Upper lobe of left lung (tissue), 6 donors: ENCODE results near the gene CALML6. TPM values are rescaled to one million over a fixed set of nuclear protein-coding genes. Genes with fewer than 3 reads are reported as not detected.

Experiments
- ATAC-seq, 2 donors: fragments of 200-7000 bp; cut with Tn5 transposase; one replicate each; pipeline ENCODE4 v1.9.1; 2022; ENCODE audit warnings: mild to moderate bottlenecking in 2 of 2, moderate library complexity in 2 of 2; ENCODE audit not compliant: low FRiP score in 2 of 2
- DNase-seq, 2 donors: peaks; one replicate each; pipeline ENCODE4 v3.0.0-alpha.2; 2019 to 2020
- H3K27ac ChIP-seq, 4 donors: fragments of 200-600 bp; sonication (generic); one replicate each; pipeline ENCODE4 v1.5.1; 2016 to 2019
- H3K27me3 ChIP-seq, 4 donors: fragments of 200-600 bp; sonication (generic); one replicate each; pipeline ENCODE4 v1.5.1; 2017 to 2019
- H3K36me3 ChIP-seq, 4 donors: fragments of 200-600 bp; sonication (generic); one replicate each; pipeline ENCODE4 v1.5.1; 2016 to 2019
- H3K4me1 ChIP-seq, 4 donors: fragments of 200-600 bp; sonication (generic); one replicate each; pipeline ENCODE4 v1.5.1; 2018 to 2019
- H3K4me3 ChIP-seq, 4 donors: fragments of 200-600 bp; sonication (generic); one replicate each; pipeline ENCODE4 v1.5.1; 2017 to 2019; ENCODE audit warnings: mild to moderate bottlenecking in 2 of 4, moderate library complexity in 1 of 4
- H3K9me3 ChIP-seq, 4 donors: fragments of 200-600 bp; sonication (generic); one replicate each; pipeline ENCODE4 v1.5.1; 2018 to 2019
- EP300 ChIP-seq, 4 donors: sonication (generic); formaldehyde crosslinking; IDR thresholded peaks; one replicate each; pipeline ENCODE4 v1.5.1; 2017; ENCODE audit warnings: antibody characterized with exemption in 4 of 4, control low read depth in 2 of 4
- POLR2A ChIP-seq, 4 donors: fragments of 450-650 bp; IDR thresholded peaks; one replicate each; pipeline ENCODE4 v1.5.1; 2016 to 2017; ENCODE audit warnings: antibody characterized with exemption in 4 of 4, mild to moderate bottlenecking in 2 of 4
- POLR2AphosphoS5 ChIP-seq, 2 donors: sonication (generic); formaldehyde crosslinking; IDR thresholded peaks; one replicate each; pipeline ENCODE4 v1.5.1; 2017; ENCODE audit warnings: antibody characterized with exemption in 2 of 2
- WGBS, 2 donors: methylation state at CpG; one replicate each; pipeline ENCODE4 v1.1.5; 2017 to 2018; 5-methylcytosine and 5-hydroxymethylcytosine counted together
- total RNA-seq, 6 donors: library from RNA; depleted of rRNA in 4 of 6; stranded (reverse); fragments of >200 nt in 4 of 6; gene quantifications; one replicate each; pipeline versions ENCODE4 v1.1.0 to v1.2.1, GENCODE V29; 2016 to 2021
- TF ChIP-seq, protein P1 (sequence below), 6 experiments: fragments of 450-650 bp in 4 of 6; fragments of 200-600 bp in 2 of 6; sonication (generic) in 2 of 6; IDR thresholded peaks; one replicate each; pipeline ENCODE4 v1.5.1; 2016 to 2019; ENCODE audit warnings: antibody characterized with exemption in 6 of 6
- donor health status: DM: no; HTN: no; CAD: no; lungs with moderate emphysema.
- donor health status: DM: no; HTN: yes; CAD: no; lungs with severe emphysema.

CALML6 gene
- total RNA-seq, 6 donors from 2014 or later = 0.37 to 0.57 (median 0.39) TPM; not detected in 3

DNA sequence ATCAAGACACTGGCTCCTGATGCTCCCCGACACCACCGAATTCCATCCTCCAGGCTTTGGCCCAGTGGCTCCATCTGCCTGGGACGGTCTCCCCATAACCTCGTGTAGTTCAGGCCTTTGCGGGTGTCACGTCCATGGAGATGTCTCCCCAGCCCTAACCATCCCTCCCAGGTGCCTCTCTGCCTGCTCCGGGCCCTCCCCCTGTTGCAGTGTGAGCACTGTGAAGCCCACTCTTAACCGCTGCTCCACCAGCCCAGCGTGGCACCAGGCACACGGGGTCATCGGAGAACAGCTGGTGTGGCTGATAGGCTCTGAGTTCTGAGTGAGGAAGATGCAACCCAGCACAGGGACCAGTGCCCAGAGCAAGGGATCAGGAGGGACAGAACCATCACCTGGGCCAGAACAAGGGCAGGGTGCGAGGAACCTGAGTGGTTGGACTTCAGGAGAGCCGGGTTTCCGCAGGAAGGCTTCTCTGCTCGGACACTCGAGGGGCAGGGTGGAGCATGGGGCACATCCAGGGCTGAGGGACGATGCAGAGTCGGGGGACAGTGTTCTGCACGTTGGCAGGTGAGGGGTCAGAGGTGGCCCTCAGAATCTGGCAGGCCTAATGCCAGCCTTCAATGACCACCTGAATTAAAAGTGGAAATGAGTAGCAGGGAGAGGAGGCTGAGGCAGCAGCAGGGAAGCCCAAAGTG is 21.6 kb upstream of the CALML6 start:
- Histone ChIP-seq H3K4me3 (no peak overlapping the region), H3K36me3 (no peaks in the 10 kb centered on the region), H3K4me1 (peaks cover 22 to 45% (median 33%) of the 10 kb centered on the region in 4 donors), H3K27me3 (no peaks in the 10 kb centered on the region), H3K9me3 (no peaks in the 10 kb centered on the region), H3K27ac (no peak overlapping the region)
- no peak for ATAC-seq
- TF ChIP-seq POLR2A (IDR thresholded peaks at IDR 0.05) = no peak
- TF ChIP-seq POLR2AphosphoS5 (IDR thresholded peaks at IDR 0.05) = no peak
- TF ChIP-seq, protein P1, sequence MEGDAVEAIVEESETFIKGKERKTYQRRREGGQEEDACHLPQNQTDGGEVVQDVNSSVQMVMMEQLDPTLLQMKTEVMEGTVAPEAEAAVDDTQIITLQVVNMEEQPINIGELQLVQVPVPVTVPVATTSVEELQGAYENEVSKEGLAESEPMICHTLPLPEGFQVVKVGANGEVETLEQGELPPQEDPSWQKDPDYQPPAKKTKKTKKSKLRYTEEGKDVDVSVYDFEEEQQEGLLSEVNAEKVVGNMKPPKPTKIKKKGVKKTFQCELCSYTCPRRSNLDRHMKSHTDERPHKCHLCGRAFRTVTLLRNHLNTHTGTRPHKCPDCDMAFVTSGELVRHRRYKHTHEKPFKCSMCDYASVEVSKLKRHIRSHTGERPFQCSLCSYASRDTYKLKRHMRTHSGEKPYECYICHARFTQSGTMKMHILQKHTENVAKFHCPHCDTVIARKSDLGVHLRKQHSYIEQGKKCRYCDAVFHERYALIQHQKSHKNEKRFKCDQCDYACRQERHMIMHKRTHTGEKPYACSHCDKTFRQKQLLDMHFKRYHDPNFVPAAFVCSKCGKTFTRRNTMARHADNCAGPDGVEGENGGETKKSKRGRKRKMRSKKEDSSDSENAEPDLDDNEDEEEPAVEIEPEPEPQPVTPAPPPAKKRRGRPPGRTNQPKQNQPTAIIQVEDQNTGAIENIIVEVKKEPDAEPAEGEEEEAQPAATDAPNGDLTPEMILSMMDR (IDR thresholded peaks at IDR 0.05) = no peak
- TF ChIP-seq EP300 (IDR thresholded peaks at IDR 0.05) = no peak
- 91 to 92% methylated on average over 19 of the region's 19 CpGs for WGBS, 2 donors
- DNase-seq = peak in 1 of 2 donors; percentile 46

DNA sequence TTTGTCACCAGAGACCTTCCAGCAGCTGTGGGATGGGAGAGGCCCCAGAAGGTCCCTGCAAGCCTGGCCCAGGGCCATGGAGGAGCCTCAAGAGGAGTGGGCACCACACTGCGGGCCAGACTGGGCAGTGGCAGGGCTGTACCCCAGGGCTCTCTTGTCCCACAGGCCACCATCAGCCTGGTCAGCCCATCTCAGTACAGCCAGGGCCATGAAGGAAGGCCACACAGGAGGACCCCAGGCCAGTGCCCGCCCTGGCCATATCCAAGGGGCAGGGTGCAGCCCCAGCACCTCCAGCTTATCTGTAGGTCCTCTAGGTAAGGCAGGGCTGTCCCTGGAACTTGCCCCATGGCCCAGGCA is 21.1 kb upstream of the CALML6 start:
- peaks cover 16 to 40% (median 27%) of the 10 kb centered on the region in 4 donors for H3K4me1 ChIP-seq
- no peak overlapping the region for H3K4me3 ChIP-seq
- ATAC-seq (no peak), DNase-seq (peak in 1 of 2 donors; percentile 60)
- no peak for TF ChIP-seq EP300 (IDR thresholded peaks at IDR 0.05)
- no peak for TF ChIP-seq POLR2AphosphoS5 (IDR thresholded peaks at IDR 0.05)
- TF ChIP-seq, protein P1 (IDR thresholded peaks at IDR 0.05) = no peak
- no peak for TF ChIP-seq POLR2A (IDR thresholded peaks at IDR 0.05)
- 71 to 80% methylated on average over 1 of the region's 2 CpGs for WGBS, 2 donors
- no peak overlapping the region for H3K27ac ChIP-seq
- no peaks in the 10 kb centered on the region for H3K36me3 ChIP-seq
- H3K9me3 ChIP-seq = no peaks in the 10 kb centered on the region
- H3K27me3 ChIP-seq = no peaks in the 10 kb centered on the region

DNA sequence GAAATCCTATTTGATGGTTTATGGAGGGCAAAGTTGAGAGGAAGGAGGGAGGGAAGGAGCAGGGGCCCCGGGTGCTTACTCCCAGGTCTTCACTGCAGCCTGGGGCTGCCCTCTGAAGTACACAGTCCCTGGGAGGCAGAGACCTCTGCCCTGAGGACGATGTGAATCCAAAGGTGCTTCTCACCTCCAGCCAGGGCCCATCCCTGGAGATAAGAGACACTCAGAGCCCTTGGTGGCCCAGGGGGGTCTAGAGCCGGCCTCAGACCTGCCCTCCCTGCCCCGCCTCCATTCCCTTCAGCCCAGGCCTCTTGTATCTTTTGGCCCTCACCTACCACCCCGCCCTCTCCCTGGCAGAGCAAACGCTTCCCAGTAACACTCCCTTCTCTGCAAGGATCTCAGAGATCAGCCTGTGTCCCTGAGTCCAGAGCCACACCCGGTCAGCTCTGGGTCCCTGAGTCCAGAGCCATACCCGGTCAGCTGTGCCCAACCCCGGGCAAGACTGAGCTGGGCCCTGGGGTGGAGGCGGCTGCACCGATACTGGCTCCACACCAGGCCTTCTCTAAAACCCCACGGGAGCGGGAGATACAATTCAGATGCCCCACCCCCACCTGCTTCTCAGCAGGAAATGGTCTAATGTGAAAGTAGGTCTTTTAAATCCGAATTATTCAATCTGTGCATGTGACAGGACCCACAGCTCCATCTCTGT is 20.6 kb upstream of the CALML6 start:
- Histone ChIP-seq H3K9me3 (no peaks in the 10 kb centered on the region), H3K4me1 (peaks cover 16 to 35% (median 23%) of the 10 kb centered on the region in 4 donors), H3K27me3 (no peaks in the 10 kb centered on the region), H3K36me3 (no peaks in the 10 kb centered on the region), H3K27ac (no peak overlapping the region), H3K4me3 (peak overlapping the region in 1 of 4 donors; percentile 23)
- no peak for TF ChIP-seq POLR2A (IDR thresholded peaks at IDR 0.05)
- TF ChIP-seq, protein P1 (IDR thresholded peaks at IDR 0.05) = no peak
- no peak for TF ChIP-seq POLR2AphosphoS5 (IDR thresholded peaks at IDR 0.05)
- no peak for TF ChIP-seq EP300 (IDR thresholded peaks at IDR 0.05)
- DNase-seq (peak; percentile 61 to 77), ATAC-seq (no peak)
- 35 to 48% methylated on average over 8 to 14 of the region's 14 CpGs for WGBS, 2 donors

DNA sequence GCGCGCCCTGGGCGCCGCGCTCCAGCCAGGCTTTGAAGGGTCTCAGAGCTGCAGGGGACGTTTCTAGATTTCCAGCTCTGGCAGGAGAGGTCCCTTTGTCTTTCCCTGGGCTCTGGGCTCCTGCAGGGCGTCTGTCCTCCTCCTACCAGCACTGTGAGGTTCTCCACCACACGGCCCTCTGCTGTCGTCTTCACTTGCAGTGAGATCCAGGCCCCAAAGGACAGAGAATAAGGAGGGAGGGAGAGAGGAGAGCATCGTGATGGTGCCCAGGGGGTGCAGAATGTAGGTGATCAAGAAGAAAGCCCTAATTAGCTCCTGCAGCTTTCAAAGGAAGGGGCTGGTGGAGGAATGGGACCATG is 20.0 kb upstream of the CALML6 start:
- peaks cover 16 to 32% (median 23%) of the 10 kb centered on the region in 4 donors for H3K4me1 ChIP-seq
- H3K27me3 ChIP-seq = no peaks in the 10 kb centered on the region
- ATAC-seq (no peak), DNase-seq (no peak)
- H3K9me3 ChIP-seq = no peaks in the 10 kb centered on the region
- H3K4me3 ChIP-seq = no peak overlapping the region
- 38 to 64% methylated on average over 5 to 9 of the region's 10 CpGs for WGBS, 2 donors
- TF ChIP-seq, protein P1 (IDR thresholded peaks at IDR 0.05) = no peak
- TF ChIP-seq EP300 (IDR thresholded peaks at IDR 0.05) = no peak
- TF ChIP-seq POLR2AphosphoS5 (IDR thresholded peaks at IDR 0.05) = no peak
- no peak for TF ChIP-seq POLR2A (IDR thresholded peaks at IDR 0.05)
- no peak overlapping the region for H3K27ac ChIP-seq
- H3K36me3 ChIP-seq = no peaks in the 10 kb centered on the region
